Measurements from ENCODE around the gene PALD1.

- TF ChIP-seq CTCF (IDR thresholded peaks at IDR 0.05) (no peak), POLR2AphosphoS5 (IDR thresholded peaks at IDR 0.05) (no peak), POLR2A (IDR thresholded peaks at IDR 0.05; ENCODE audit: low read depth) (no peak)
Observed at GRCh38 chr10:70495691-70496261, 17.2 kb downstream of the PALD1 start.

Measured in esophagus muscularis mucosa (tissue), 3 donors.